SK-N-DZ (cell line): Measurements from ENCODE around the gene ABCA2.

ENCODE experiments used
- DNase-seq: peaks from one replicate; pipeline ENCODE4 v3.0.0-alpha.2; 2015; ENCODE audit warnings: low spot score

Gene ABCA2

GRCh38 chr9:136979769-136980587, 48.1 kb downstream of the ABCA2 start:
- no peak for DNase-seq

GRCh38 chr9:136978865-136979544, 49.0 kb downstream of the ABCA2 start:
- no peak for DNase-seq

GRCh38 chr9:136978073-136978864, 49.8 kb downstream of the ABCA2 start:
- no peak for DNase-seq

GRCh38 chr9:136977649-136978072, 50.4 kb downstream of the ABCA2 start:
- no peak for DNase-seq

GRCh38 chr9:136977223-136977622, 50.8 kb downstream of the ABCA2 start, which contains the start of gene PTGDS:
Gene PTGDS (plus strand): TSS chr9:136977504. CDS start chr9:136977579, 75 bp downstream.
- no peak for DNase-seq

GRCh38 chr9:136975644-136976043, 52.4 kb downstream of the ABCA2 start:
- DNase-seq = no peak

- DNase-seq = no peak
These were observed 53.1 kb downstream of the ABCA2 start for GRCh38 chr9:136974817-136975535.

- DNase-seq = no peak
These were observed 54.1 kb downstream of the ABCA2 start for GRCh38 chr9:136973618-136974617.

GRCh38 chr9:136972743-136973142, 55.3 kb downstream of the ABCA2 start:
- DNase-seq = no peak

GRCh38 chr9:136972335-136972734, 55.7 kb downstream of the ABCA2 start:
- no peak for DNase-seq

- no peak for DNase-seq
These were observed 56.3 kb downstream of the ABCA2 start for GRCh38 chr9:136971746-136972145.

- no peak for DNase-seq
These were observed 57.7 kb downstream of the ABCA2 start for GRCh38 chr9:136970361-136970760.

- DNase-seq = no peak
These were observed 58.3 kb downstream of the ABCA2 start for GRCh38 chr9:136969774-136970173.

- DNase-seq = no peak
These were observed 58.9 kb downstream of the ABCA2 start for GRCh38 chr9:136969150-136969549.

GRCh38 chr9:136968333-136969127, 59.5 kb downstream of the ABCA2 start:
- DNase-seq = no peak

- no peak for DNase-seq
These were observed 62.1 kb downstream of the ABCA2 start for GRCh38 chr9:136965771-136966484.

GRCh38 chr9:136964833-136965422, 63.1 kb downstream of the ABCA2 start:
- DNase-seq = no peak

GRCh38 chr9:136964171-136964689, 63.8 kb downstream of the ABCA2 start:
- no peak for DNase-seq
